Adrenal gland (tissue), 5 donors: Measurements from ENCODE around the gene PLG.

Source experiments
- POLR2A ChIP-seq, 2 donors: fragments of 450-650 bp; IDR thresholded peaks; one replicate each; pipeline ENCODE4 v1.6.1; 2017; ENCODE audit warnings: antibody characterized with exemption in 2 of 2, mild to moderate bottlenecking in 2 of 2, moderate library complexity in 1 of 2
- TF ChIP-seq, protein P1 (sequence below), 6 experiments: fragments of 450-650 bp in 4 of 6; fragments of 200-600 bp in 2 of 6; sonication (generic) in 1 of 6; IDR thresholded peaks; 1 replicate in 5 of 6; 2 replicates in 1 of 6; pipeline versions ENCODE4 v1.5.1 to v1.8.0; 2016 to 2021; ENCODE audit warnings: antibody characterized with exemption in 6 of 6, mild to moderate bottlenecking in 2 of 6, moderate library complexity in 1 of 6
- donor health status: DM: no; HTN: no; CAD: no.

DNA sequence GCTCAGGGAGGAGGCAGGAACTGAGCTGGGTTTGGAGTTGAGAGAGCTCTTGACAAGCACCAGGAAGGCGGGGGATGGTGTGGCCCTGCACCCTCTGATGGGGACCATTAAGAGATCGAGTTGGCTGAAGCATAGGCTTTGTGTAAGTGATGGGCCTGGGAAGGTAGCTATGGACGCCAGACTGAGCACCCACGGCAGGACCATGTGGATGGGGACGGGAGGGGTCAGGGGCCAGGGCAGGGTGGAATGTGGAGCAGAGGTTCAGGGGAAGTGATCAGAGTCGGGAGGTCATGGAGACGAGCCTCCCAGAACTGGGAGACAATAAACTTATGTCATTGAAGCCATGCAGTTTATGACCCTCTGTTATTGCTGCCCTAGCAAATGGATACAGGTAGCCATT lies 81.7 kb downstream of the PLG start:
- TF ChIP-seq, protein P1, sequence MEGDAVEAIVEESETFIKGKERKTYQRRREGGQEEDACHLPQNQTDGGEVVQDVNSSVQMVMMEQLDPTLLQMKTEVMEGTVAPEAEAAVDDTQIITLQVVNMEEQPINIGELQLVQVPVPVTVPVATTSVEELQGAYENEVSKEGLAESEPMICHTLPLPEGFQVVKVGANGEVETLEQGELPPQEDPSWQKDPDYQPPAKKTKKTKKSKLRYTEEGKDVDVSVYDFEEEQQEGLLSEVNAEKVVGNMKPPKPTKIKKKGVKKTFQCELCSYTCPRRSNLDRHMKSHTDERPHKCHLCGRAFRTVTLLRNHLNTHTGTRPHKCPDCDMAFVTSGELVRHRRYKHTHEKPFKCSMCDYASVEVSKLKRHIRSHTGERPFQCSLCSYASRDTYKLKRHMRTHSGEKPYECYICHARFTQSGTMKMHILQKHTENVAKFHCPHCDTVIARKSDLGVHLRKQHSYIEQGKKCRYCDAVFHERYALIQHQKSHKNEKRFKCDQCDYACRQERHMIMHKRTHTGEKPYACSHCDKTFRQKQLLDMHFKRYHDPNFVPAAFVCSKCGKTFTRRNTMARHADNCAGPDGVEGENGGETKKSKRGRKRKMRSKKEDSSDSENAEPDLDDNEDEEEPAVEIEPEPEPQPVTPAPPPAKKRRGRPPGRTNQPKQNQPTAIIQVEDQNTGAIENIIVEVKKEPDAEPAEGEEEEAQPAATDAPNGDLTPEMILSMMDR (IDR thresholded peaks at IDR 0.05) = no peak
- TF ChIP-seq POLR2A (IDR thresholded peaks at IDR 0.05) = no peak
